22Rv1 (cell line): Measurements from ENCODE around the gene CHEK2.

ENCODE experiments used
- H3K27ac ChIP-seq: fragments of 450-650 bp; 2 replicates; pipeline ENCODE4 v1.5.1; 2017
- ZFX ChIP-seq: fragments of 450-650 bp; IDR thresholded peaks from 2 replicates; pipeline ENCODE4 v1.6.1; 2017; ENCODE audit warnings: antibody characterized with exemption, borderline replicate concordance
- TF ChIP-seq, protein P1 (sequence below): fragments of 450-650 bp; IDR thresholded peaks from 2 replicates; pipeline ENCODE4 v1.5.1; 2017; ENCODE audit warnings: mild to moderate bottlenecking

Gene CHEK2

DNA sequence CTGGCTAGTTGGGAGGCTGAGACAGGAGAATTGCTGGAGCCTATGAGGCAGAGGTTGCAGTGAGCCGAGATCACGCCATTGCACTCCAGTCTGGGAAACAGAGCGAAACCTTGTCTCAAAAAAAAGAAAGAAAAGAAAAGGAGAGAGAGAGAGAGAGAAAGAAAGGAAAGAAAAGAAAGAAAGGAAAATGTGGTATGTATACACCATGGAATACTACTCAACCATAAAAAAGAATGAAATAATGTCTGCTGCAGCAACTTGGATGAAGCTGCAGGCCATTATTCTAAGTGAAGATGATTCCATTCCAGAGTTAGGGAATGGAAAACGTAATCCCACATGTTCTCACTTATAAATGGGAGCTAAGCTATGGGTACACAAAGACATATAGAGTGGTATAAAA, 92.8 kb downstream of the CHEK2 start:
- H3K27ac ChIP-seq: no peak overlapping the region
- TF ChIP-seq, protein P1, sequence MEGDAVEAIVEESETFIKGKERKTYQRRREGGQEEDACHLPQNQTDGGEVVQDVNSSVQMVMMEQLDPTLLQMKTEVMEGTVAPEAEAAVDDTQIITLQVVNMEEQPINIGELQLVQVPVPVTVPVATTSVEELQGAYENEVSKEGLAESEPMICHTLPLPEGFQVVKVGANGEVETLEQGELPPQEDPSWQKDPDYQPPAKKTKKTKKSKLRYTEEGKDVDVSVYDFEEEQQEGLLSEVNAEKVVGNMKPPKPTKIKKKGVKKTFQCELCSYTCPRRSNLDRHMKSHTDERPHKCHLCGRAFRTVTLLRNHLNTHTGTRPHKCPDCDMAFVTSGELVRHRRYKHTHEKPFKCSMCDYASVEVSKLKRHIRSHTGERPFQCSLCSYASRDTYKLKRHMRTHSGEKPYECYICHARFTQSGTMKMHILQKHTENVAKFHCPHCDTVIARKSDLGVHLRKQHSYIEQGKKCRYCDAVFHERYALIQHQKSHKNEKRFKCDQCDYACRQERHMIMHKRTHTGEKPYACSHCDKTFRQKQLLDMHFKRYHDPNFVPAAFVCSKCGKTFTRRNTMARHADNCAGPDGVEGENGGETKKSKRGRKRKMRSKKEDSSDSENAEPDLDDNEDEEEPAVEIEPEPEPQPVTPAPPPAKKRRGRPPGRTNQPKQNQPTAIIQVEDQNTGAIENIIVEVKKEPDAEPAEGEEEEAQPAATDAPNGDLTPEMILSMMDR: no peak
- TF ChIP-seq ZFX: no peak

DNA sequence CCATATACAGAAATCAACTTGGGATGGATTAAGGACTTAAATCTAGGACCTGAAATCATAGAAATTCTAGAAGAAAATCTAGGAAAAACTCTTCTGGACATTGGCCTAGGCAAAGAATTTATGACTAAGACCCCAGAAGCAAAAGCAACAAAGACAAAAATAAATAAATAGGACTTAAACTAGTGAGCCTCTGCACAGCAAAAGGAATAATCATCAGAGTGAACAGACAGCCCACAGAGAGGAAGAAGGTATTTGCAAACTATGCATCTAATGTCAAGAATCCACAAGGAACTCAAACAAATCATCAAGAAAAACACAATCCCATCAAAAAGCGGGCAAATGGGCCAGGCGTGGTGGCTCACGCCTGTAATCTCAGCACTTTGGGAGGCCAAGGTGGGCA, 94.4 kb downstream of the CHEK2 start:
- TF ChIP-seq, protein P1: no peak
- no peak for TF ChIP-seq ZFX

DNA sequence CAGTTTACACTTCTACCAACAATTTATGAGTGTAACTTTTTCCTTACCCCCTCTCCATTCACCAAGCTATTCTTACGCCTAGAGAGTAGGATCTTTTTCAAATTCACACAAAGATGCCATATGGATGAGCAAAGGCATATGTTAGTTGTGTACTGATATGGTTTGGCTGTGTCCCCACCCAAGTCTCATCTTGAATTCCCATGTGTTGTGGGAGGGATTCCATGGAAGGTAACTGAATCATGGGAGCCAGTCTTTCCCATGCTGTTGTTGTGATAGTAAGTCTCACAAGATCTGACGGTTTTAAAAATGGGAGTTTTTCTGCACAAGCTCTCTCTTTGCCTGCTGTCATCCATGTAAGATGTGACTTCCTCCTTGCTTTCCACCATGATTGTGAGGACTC, 102.3 kb downstream of the CHEK2 start:
- TF ChIP-seq, protein P1: no peak
- no peak for TF ChIP-seq ZFX
- no peak overlapping the region for H3K27ac ChIP-seq

More for the DNA sequence above, 94.4 kb downstream of the CHEK2 start:
- no peak overlapping the region for H3K27ac ChIP-seq
